PC-9 (cell line): ENCODE measurements around the gene KCNF1. TPM values are rescaled to one million over a fixed set of nuclear protein-coding genes. Genes with fewer than 3 reads are reported as not detected.

ENCODE experiments used
- BruUV-seq: library from RNA; stranded (reverse); fragments of 400-500 nt; replicated peaks from 2 replicates; lab custom pipeline; 2021; lab: Mats Ljungman, UMichigan
- CTCF ChIA-PET: fragments of 300-600 bp; sonication (Branson Sonifier 250); formaldehyde crosslinking; loops from one replicate; lab custom pipeline; 2022; ENCODE audit warnings: antibody characterized with exemption; lab: Charles Lee
- POLR2A ChIA-PET: fragments of 300-600 bp; sonication (Branson Sonifier 250); formaldehyde crosslinking; loops from one replicate; lab custom pipeline; 2022; ENCODE audit warnings: antibody characterized with exemption; ENCODE audit not compliant: unreplicated experiment; lab: Charles Lee
- DNase-seq, 2 experiments: peaks; one replicate each; pipeline versions ENCODE4 v3.0.0 to v3.0.0-alpha.2; 2015 to 2022; ENCODE audit warnings: mixed read lengths in 1 of 2
- H2AFZ ChIP-seq: fragments of 200-600 bp; sonication (generic); 2 replicates; pipeline ENCODE4 v1.8.1; 2017; ENCODE audit warnings: antibody characterized with exemption
- H3F3A ChIP-seq: fragments of 200-600 bp; sonication (generic); 2 replicates; pipeline ENCODE4 v1.8.1; 2017; ENCODE audit warnings: antibody characterized with exemption, mild to moderate bottlenecking, low read depth; ENCODE audit not compliant: insufficient read depth
- H3K27ac ChIP-seq: fragments of 200-600 bp; sonication (generic); 2 replicates; pipeline ENCODE4 v1.6.1; 2016; ENCODE audit warnings: mixed run types
- H3K27me3 ChIP-seq: fragments of 200-600 bp; sonication (generic); 2 replicates; pipeline ENCODE4 v1.6.1; 2016; ENCODE audit warnings: low read depth, mixed run types; ENCODE audit not compliant: insufficient read depth
- H3K36me3 ChIP-seq: fragments of 200-600 bp; sonication (generic); 2 replicates; pipeline ENCODE4 v1.6.1; 2016; ENCODE audit warnings: low read depth, mixed run types
- H3K4me1 ChIP-seq: fragments of 200-600 bp; sonication (generic); replicated peaks from 2 replicates; pipeline ENCODE4 v1.6.1; 2016; ENCODE audit warnings: mixed run types; ENCODE audit not compliant: insufficient read depth
- H3K4me2 ChIP-seq: fragments of 200-600 bp; sonication (generic); 2 replicates; pipeline ENCODE4 v1.6.1; 2017; ENCODE audit warnings: mixed run types
- H3K4me3 ChIP-seq: fragments of 200-600 bp; sonication (generic); 2 replicates; pipeline ENCODE4 v1.6.1; 2016; ENCODE audit warnings: mixed run types
- H3K79me2 ChIP-seq: fragments of 200-600 bp; sonication (generic); 2 replicates; pipeline ENCODE4 v1.6.1; 2017; ENCODE audit warnings: low read depth, mixed run types
- H3K9me2 ChIP-seq: fragments of 200-600 bp; sonication (generic); 2 replicates; pipeline ENCODE4 v1.8.1; 2017; ENCODE audit warnings: mild to moderate bottlenecking; ENCODE audit not compliant: insufficient read depth
- H3K9me3 ChIP-seq: fragments of 200-600 bp; sonication (generic); 2 replicates; pipeline ENCODE4 v1.8.1; 2016; ENCODE audit warnings: low read depth; ENCODE audit not compliant: insufficient read depth
- H4K20me1 ChIP-seq: fragments of 200-600 bp; sonication (generic); 2 replicates; pipeline ENCODE4 v1.8.1; 2017; ENCODE audit not compliant: insufficient read depth
- EZH2 ChIP-seq: fragments of 200-600 bp; sonication (generic); IDR thresholded peaks from 2 replicates; pipeline ENCODE4 v1.8.0; 2017; ENCODE audit warnings: antibody characterized with exemption, low read depth
- intact Hi-C: fragments of 100-400 bp; cut with micrococcal nuclease; formaldehyde crosslinking; loops from one replicate; pipeline ENCODE4 v1.10.0; 2022; ENCODE audit not compliant: unreplicated experiment
- total RNA-seq: library from RNA; stranded (reverse); gene quantifications from 2 replicates; pipeline ENCODE4 v1.2.3, GENCODE V29; 2021
- TF ChIP-seq, protein P1 (sequence below): fragments of 200-600 bp; sonication (generic); conservative IDR thresholded peaks from 2 replicates; pipeline ENCODE4 v1.6.1; 2017; ENCODE audit warnings: mixed run types, antibody characterized with exemption, mild to moderate bottlenecking, moderate library complexity

The KCNF1 gene
- total RNA-seq, 1 experiment from 2014 or later: 1.0 TPM

DNA sequence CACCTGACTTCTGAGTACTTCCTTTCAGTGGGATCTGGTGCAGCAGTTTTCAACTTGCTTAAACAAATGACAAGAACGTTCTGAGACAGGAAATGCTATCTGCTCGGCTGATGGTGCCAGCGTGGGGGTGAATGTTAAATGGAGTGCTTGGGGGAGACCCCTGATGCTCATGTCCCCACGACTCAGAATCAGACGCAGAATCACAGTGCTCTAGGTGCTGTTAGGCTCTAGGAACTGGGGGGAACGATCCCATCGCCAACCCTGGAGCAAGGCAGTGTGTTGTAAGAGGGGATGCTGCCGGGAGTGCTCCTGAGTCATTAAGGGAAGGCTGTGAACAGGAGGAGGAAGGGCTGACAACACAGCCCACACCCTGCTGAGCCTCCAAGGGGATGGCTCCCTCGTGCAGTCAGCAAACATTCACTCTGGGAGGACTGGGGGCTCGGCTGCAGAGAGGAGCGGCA lies 34.1 kb upstream of the KCNF1 start:
- H3K9me2 ChIP-seq: no peaks in the 10 kb centered on the region
- POLR2A ChIA-PET: no interaction called here
- H3K27ac ChIP-seq: no peak overlapping the region
- peak in 1 of 2 experiments; percentile 23 for DNase-seq
- H3K79me2 ChIP-seq: no peaks in the 10 kb centered on the region
- no peaks in the 10 kb centered on the region for H3K9me3 ChIP-seq
- no peaks in the 10 kb centered on the region for H4K20me1 ChIP-seq
- TF ChIP-seq, protein P1, sequence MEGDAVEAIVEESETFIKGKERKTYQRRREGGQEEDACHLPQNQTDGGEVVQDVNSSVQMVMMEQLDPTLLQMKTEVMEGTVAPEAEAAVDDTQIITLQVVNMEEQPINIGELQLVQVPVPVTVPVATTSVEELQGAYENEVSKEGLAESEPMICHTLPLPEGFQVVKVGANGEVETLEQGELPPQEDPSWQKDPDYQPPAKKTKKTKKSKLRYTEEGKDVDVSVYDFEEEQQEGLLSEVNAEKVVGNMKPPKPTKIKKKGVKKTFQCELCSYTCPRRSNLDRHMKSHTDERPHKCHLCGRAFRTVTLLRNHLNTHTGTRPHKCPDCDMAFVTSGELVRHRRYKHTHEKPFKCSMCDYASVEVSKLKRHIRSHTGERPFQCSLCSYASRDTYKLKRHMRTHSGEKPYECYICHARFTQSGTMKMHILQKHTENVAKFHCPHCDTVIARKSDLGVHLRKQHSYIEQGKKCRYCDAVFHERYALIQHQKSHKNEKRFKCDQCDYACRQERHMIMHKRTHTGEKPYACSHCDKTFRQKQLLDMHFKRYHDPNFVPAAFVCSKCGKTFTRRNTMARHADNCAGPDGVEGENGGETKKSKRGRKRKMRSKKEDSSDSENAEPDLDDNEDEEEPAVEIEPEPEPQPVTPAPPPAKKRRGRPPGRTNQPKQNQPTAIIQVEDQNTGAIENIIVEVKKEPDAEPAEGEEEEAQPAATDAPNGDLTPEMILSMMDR: no peak
- TF ChIP-seq EZH2: no peak
- CTCF ChIA-PET: interaction anchor here (0.6 kb wide), 1 partner anchor 986 kb away, joined by 6 read pairs; no protein-coding TSS in a partner anchor
- no peaks in the 10 kb centered on the region for H3K27me3 ChIP-seq
- no peaks in the 10 kb centered on the region for H3F3A ChIP-seq
- H2AFZ ChIP-seq: no peak overlapping the region
- no peaks in the 10 kb centered on the region for H3K36me3 ChIP-seq
- H3K4me3 ChIP-seq: no peak overlapping the region
- intact Hi-C loops: no loop called here
- H3K4me1 ChIP-seq: no peaks in the 10 kb centered on the region
- no TSS peak for BruUV-seq
- H3K4me2 ChIP-seq: peak overlapping the region; percentile 29; the same call in 1 of the 2 replicates

- POLR2A ChIA-PET: no interaction called here
These were observed 33.3 kb upstream of the KCNF1 start for GRCh38 chr2:10878268-10878915.

GRCh38 chr2:10879159-10879558 lies 32.6 kb upstream of the KCNF1 start:
- Histone ChIP-seq H3K9me3 (no peaks in the 10 kb centered on the region), H3K27ac (no peak overlapping the region), H2AFZ (no peak overlapping the region), H3K4me1 (no peaks in the 10 kb centered on the region), H4K20me1 (no peaks in the 10 kb centered on the region), H3K79me2 (no peaks in the 10 kb centered on the region), H3F3A (no peaks in the 10 kb centered on the region), H3K9me2 (no peaks in the 10 kb centered on the region), H3K4me2 (no peak overlapping the region), H3K4me3 (no peak overlapping the region), H3K36me3 (no peaks in the 10 kb centered on the region), H3K27me3 (no peaks in the 10 kb centered on the region)
- ChIA-PET CTCF (no interaction called here), POLR2A (no interaction called here)
- peak in 1 of 2 experiments; percentile 31 for DNase-seq
- TF ChIP-seq, protein P1: no peak
- TF ChIP-seq EZH2: no peak
- no TSS peak for BruUV-seq
- intact Hi-C loops: no loop called here

More at GRCh38 chr2:10878268-10878915, 33.3 kb upstream of the KCNF1 start:
- H3F3A ChIP-seq: no peaks in the 10 kb centered on the region
- intact Hi-C loops: no loop called here
- H3K4me1 ChIP-seq: no peaks in the 10 kb centered on the region
- CTCF ChIA-PET: no interaction called here
- H4K20me1 ChIP-seq: no peaks in the 10 kb centered on the region
- H3K9me2 ChIP-seq: no peaks in the 10 kb centered on the region
- H3K27me3 ChIP-seq: no peaks in the 10 kb centered on the region
- H3K27ac ChIP-seq: no peak overlapping the region
- H3K4me3 ChIP-seq: no peak overlapping the region
- H3K79me2 ChIP-seq: no peaks in the 10 kb centered on the region
- no TSS peak for BruUV-seq
- no peaks in the 10 kb centered on the region for H3K36me3 ChIP-seq
- TF ChIP-seq, protein P1: no peak
- no peak for TF ChIP-seq EZH2
- H3K9me3 ChIP-seq: no peaks in the 10 kb centered on the region
- no peak overlapping the region for H2AFZ ChIP-seq
- H3K4me2 ChIP-seq: no peak overlapping the region
- peak in 1 of 2 experiments; percentile 21 for DNase-seq
